SK-N-SH (cell line): ENCODE results near the gene SLC2A14.

ENCODE experiments used
- CTCF ChIP-seq: fragments of 200-600 bp; sonication (generic); IDR thresholded peaks from 2 replicates; pipeline ENCODE4 v1.6.1; 2017; ENCODE audit warnings: antibody characterized with exemption, mild to moderate bottlenecking, moderate library complexity
- ELF1 ChIP-seq: IDR thresholded peaks from 2 replicates; pipeline ENCODE4 v1.4.0; 2012
- EZH2phosphoT487 ChIP-seq: fragments of 200-600 bp; sonication (generic); IDR thresholded peaks from 2 replicates; pipeline ENCODE4 v1.6.1; 2017; ENCODE audit warnings: low read depth, mixed run types, mild to moderate bottlenecking, antibody characterized with exemption, moderate library complexity, borderline replicate concordance
- GATA2 ChIP-seq: sonication (generic); formaldehyde crosslinking; IDR thresholded peaks from 2 replicates; pipeline ENCODE4 v1.5.0; 2020; ENCODE audit warnings: mild to moderate bottlenecking, missing genetic modification reagents
- JUND ChIP-seq: IDR thresholded peaks from 2 replicates; pipeline ENCODE4 v1.4.0; 2012
- POLR2AphosphoS5 ChIP-seq: IDR thresholded peaks from 2 replicates; pipeline ENCODE4 v1.6.1; 2012; ENCODE audit warnings: low read depth, low read length
- REST ChIP-seq: IDR thresholded peaks from 2 replicates; pipeline ENCODE4 v1.6.1; 2012; ENCODE audit warnings: mild to moderate bottlenecking, low read depth, low read length, moderate library complexity
- SIN3A ChIP-seq: IDR thresholded peaks from 2 replicates; pipeline ENCODE4 v1.6.1; 2012; ENCODE audit warnings: low read depth, mild to moderate bottlenecking, low read length, moderate library complexity, borderline replicate concordance
- SMC3 ChIP-seq: IDR thresholded peaks from 2 replicates; pipeline ENCODE4 v1.6.1; 2012; ENCODE audit warnings: low read depth, low read length, improper control_type of control experiment

DNA sequence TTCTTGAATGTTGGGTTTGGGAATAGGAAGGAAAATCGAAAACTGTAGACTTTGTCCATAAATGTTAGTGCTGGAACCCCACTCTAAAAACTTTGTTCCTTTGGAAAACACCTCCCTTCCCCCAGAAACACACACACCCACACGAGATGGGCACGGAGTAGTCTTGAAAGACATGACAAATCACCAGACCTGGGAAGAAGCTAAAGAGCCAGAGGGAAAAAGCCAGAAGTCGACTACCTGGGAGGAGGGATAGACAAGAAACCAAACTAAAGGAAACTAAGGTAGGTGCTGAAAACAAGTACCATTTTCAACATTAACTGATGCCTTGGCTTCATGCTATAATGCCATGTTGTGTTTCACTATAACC is 84.4 kb downstream of the SLC2A14 start:
- TF ChIP-seq CTCF, result no peak
- no peak for TF ChIP-seq POLR2AphosphoS5
- no peak for TF ChIP-seq GATA2 (CRISPR knock-in tag)
- TF ChIP-seq JUND, result no peak
- no peak for TF ChIP-seq REST
- no peak for TF ChIP-seq SIN3A
- no peak for TF ChIP-seq EZH2phosphoT487
- no peak for TF ChIP-seq SMC3
- TF ChIP-seq ELF1, result no peak
